Activated T-cell treated with anti-CD3 and anti-CD28 coated beads for 1 hour (primary cell): ENCODE measurements around the gene ERC1.

Source experiments
- DNase-seq: peaks from one replicate; pipeline ENCODE4 v3.0.0-alpha.2; 2020; ENCODE audit warnings: low read depth

The ERC1 gene

GRCh38 chr12:1398673-1399072, 407.6 kb downstream of the ERC1 start:
- DNase-seq, result no peak

- no peak for DNase-seq
These were observed 410.9 kb downstream of the ERC1 start for GRCh38 chr12:1401891-1402290.

DNA sequence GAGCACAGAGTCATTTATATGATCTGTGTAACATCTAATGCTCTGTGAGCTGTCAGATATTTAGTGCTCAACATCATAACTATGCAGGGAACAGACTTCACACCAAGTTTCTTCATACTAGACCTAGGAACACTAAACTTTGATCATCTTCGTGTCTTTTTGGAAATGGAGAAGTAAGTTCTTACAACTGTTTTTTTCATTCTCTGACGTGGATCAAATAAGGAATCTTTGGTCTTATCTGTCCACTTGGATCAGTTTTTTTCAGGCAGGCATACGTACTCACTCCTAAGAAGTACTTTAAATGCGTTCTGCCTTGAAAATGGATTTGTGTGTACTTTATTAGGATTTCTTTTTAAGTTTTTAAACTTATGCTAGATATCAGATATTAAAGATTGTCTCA, 412.4 kb downstream of the ERC1 start:
- DNase-seq, result no peak

DNA sequence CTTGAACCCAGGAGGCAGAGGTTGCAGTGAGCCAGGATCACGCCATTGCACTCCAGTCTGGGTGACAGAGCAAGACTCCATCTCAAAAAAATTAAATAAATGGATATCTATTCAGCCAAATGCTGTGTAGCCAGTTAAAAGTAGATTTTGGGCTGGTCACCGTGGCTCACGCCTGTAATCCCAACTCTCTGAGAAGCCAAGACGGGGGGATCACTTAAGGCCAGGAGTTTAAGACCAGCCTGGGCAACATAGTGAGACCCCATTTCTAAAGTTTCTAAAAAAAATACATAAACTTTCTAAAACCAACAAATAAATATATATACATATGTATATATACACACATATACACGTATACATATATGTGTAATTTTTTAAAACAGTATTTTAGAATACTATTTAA, 414.6 kb downstream of the ERC1 start:
- DNase-seq, result no peak

- no peak for DNase-seq
These were observed 419.8 kb downstream of the ERC1 start for GRCh38 chr12:1410794-1411193.

- DNase-seq, result no peak
These were observed 422.9 kb downstream of the ERC1 start for GRCh38 chr12:1413930-1414329.

- no peak for DNase-seq
These were observed 427.1 kb downstream of the ERC1 start for GRCh38 chr12:1418144-1418543.

DNA sequence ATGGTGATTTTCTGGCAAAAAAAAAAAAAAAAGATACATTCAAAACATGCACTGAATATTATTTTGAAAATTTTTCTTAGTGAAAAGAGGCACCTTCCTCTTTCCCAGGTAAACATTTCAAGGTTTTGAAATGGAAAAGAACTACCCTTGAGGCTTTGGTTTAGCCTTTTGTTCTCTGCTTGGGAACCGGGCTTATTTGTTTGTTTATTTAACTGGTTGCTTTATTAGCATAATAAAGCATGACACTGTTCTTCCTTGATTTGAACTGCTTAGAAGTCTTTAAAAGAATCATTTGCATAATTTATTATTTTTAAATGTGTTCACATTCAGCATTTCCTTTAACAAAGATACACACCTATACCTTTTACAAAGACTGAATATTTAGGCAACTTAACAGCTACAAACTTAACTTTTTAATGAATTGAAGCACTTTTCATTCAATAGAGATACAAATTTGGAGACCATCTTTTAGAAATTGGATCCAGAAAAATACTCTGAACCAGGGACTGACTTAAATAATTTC, 428.9 kb downstream of the ERC1 start:
- DNase-seq, result no peak

DNA sequence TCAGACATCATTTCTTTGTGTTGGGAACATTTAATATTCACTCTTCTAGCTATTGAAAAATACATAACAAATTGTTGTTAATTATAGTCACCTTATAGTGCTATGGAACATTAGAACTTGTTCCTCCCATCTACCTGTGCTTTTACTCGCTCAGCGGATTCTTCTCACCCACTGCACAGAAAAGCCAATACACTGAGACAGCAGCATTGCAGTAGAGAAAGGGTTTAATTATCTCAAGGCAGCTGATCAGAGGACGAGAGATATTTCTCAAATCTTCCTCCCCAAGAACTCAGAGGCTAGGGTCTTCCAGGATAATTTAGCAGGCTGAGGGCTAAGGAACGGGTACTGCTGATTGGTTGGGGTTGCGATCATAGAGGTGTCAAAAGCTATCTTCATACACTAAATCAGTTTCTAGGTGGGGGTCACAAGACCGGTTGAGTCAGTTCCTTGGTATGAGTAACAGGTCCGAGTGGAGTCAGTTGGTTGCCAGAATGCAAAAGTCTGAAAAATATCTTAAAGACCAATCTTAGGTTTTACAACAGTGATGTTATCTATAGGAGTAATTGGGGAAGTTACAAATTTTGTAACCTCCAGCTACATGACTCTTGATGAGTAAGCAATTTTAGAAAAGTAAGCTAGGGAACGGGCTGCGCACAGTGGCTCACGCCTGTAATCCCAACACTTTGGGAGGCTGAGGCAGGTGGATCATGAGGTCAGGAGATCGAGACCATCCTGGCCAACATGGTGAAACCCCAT, 430.2 kb downstream of the ERC1 start:
- no peak for DNase-seq

DNA sequence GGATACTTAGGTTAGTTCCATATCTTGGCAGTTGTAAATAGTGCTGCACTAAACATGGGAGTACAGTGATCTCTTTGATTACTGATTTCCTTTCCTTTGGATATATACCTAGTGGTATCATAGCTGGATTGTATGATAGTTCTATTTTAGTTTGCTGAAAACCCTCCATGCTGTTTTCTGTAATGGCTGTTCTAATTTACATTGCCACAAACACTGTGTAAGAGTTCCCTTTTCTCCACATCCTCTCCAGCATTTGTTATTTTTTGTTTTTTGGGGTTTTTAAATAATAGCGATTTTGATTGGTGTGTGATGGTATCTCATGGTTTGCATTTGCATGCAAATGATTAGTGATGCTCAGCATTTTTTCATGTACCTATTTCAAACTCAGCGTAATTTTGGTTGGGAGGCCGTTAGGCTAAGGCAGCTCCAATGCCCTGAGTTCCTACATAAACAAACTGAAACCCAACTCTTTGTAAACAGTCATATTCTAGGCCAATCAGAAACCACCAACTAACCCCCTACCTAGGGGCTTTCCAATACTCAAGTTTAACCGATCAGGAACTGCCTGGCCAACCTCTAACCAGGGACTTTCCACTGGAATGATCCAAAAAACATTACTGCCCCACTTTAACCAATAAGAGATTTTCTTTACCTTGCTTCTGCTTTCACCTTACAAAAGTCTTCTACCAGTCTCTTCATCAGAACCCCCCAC, 431.7 kb downstream of the ERC1 start:
- no peak for DNase-seq

- DNase-seq, result no peak
These were observed 433.8 kb downstream of the ERC1 start for GRCh38 chr12:1424674-1425395.

DNA sequence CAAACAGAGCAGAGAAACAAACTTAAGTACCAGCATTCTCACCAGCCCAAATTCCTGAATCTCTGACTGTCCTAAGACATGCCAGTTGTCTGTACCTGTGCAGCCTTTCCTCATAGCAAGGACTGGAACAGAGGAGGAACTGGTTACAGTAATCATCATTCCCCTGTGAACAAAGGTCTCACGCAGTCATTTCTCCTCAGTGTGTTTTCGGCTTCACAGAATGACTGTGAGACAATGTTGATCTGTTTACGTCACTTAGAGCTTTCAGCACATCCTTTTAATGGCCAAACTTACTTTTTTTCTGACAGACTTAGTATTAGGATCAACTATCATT, 434.3 kb downstream of the ERC1 start:
- no peak for DNase-seq

GRCh38 chr12:1428671-1429070, 437.6 kb downstream of the ERC1 start:
- DNase-seq, result no peak

- no peak for DNase-seq
These were observed 439.0 kb downstream of the ERC1 start for GRCh38 chr12:1429980-1430379.

DNA sequence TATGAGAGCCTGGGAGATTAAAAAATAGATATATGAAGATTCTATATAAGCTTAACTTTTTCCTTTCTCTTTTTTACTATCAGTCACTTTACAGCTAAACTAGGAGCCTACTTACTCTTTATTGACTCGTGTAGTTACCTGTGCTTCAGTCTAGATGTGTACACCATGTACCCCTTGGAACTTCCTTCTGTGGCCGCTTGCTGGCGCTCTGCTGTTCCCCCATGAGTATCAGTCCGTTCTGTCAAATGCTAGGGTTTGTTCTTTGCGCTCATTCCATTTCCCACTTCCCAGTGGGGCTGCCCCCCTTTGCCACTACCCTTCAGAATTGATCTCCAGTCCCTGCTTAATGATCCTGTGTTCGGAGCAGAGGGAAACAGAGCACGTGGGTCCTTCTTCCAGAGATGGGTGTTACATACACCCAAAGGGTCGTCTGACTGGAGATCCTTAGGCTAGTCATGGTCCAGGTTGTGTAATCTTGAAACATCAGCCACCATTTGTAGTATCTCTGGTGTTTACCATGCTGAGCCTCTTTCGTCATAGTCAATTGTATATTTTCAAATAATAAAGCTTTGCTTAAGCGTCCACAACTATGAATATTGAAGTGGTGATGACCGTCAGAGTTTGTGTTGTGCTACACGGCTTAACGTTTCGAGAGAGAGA, 443.4 kb downstream of the ERC1 start:
- no peak for DNase-seq

DNA sequence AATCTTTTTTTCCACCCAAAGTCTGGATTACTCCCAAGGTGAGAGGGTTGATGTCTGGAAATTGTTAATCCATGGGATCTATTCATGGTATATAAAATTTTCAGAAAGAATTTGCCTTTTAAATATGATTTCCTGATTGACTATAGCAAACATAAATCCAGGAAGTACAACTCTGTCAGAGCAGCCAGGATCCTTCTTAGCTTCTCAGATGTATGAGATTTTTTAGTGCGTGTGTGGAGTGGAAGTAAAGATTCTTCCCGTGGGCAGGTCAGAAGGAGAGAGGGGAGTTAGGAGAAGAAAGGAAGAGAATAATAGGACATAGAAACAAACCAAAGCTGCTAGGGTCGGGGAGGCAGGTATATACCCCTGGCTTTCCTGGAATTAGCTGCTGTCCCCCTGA, 444.0 kb downstream of the ERC1 start:
- DNase-seq, result no peak

GRCh38 chr12:1435456-1435855, 444.4 kb downstream of the ERC1 start:
- DNase-seq, result no peak

- DNase-seq, result no peak
These were observed 445.0 kb downstream of the ERC1 start for GRCh38 chr12:1436015-1436414.

DNA sequence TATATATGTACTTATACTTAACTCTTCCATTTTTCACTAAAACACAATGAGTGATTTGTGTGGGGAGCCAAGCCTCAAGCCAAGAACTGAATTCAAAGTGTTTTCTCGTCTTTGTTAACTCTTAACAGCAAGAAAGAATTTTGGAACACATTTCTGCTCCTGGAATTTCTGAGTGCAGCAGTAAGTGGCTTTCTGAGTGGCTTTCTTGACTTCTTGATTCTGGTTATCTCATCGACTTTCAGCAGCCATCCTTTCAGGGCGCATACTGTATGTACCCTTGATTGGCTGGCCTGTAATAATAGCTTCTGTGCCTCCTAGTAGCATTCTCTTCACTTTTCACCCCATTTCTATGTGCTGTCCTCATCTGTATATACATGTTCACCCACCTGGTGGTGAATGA, 446.0 kb downstream of the ERC1 start:
- no peak for DNase-seq

DNA sequence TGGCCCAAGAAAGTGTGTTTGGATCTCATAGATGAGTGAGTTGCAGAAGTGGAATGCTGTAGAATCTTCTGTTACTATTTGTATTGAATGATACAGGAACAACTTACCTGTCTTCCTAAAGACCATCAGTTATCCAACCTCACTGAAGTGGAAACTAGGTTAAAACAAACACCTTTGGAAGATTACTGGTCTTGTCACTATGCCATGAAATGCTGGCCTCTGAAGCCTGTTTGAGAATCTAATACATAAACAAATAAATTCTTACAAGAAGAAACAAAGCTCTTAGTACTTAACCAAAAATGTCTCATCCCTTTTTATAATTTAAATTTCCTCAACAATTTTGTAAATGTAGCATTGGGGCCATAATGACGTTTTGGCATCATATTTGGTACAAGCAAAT, 448.2 kb downstream of the ERC1 start:
- no peak for DNase-seq

DNA sequence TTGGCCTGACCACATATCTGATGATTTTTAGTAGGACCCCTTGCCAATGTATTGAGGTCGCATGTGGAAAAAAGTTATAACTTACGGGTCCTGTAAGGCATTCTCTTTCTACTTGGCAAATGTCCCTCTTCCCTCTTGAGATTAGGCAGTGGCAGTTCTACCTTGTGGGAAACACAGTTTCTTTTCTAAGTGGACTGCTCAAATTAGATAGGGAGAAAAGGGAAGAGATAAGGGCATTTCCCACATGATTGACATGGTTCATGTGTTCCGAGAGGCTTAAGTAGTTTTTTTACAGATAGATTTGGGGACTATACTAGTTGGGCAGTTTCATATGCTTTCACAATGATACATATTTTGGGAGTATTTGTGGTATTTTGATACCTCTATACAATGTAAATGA, 448.7 kb downstream of the ERC1 start:
- DNase-seq, result no peak

- no peak for DNase-seq
These were observed 452.6 kb downstream of the ERC1 start for GRCh38 chr12:1443421-1444141.
